ENCODE results near the gene ZBED2.
"Not testable (repeated sequence)": the region's sequence is repeated elsewhere in the genome, so short reads cannot be mapped to it uniquely, and the experiment has no call there.

Gene ZBED2

GRCh38 chr3:111577798-111578685 is 17.1 kb downstream of the ZBED2 start:
- FAIRE-seq (peak; percentile 90), DNase-seq (ENCODE audit: extremely low spot score, insufficient read length, low read depth) (no peak)

GRCh38 chr3:111577113-111577512 is 18.0 kb downstream of the ZBED2 start:
- FAIRE-seq (no peak), DNase-seq (ENCODE audit: extremely low spot score, insufficient read length, low read depth) (no peak)

DNA sequence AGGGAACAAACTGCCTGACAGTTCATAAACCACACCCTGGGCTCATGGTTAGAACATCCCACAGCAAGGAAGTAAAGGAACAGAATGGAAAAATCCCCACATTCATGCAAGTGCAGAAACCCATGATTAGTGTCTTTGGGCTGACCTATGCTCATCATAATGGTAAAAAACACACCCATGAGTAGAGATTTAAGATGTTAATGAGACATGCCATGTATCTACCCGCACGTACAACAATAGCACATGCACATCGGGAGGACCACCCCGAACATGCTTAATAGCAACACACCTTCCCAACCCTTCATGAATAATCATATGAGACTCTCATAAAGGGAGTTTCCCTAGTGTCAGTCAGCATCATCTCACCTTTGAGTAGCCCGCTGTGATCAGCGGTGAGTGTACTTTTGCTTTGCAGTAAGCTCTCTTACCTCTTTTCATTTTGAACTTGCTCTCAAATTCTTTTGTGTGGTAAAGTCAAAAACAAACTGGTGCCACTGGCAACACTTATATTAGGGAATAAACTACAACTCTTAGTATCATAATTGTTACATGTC is 23.2 kb downstream of the ZBED2 start:
- no peak for FAIRE-seq
- DNase-seq (ENCODE audit: extremely low spot score, insufficient read length, low read depth) = no peak

GRCh38 chr3:111571282-111571681 is 23.9 kb downstream of the ZBED2 start:
- FAIRE-seq (no peak), DNase-seq (ENCODE audit: extremely low spot score, insufficient read length, low read depth) (no peak)

DNA sequence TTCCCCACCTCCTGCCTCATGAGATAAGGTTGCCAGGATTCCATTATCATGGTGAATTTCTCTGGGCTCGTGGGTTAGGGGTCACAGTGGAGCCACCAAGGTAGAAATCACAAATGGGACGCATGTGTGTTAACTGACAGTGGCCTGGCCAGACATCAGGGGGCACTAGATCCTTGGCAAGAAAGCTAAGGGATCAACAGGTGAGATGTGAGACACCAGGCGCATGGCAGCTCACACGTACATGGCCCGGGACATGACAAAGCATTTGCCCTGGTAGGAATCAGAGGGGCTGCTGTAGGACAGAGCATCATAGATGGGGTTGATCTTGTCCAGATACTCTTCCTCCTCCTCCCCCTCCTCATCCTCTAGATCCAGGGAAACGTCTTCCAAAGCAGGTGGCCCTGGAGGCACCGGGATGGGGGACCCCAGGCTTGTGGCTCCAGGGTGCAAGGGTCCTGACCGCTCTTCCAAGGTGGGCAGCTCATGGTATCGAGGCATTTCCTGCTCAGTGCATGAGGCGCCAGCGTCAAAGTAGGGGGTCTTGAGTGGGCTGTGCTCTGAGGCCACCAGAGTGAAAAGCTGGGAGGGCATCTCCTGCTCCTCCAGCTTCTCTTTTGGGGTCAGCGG is 24.6 kb downstream of the ZBED2 start:
- no peak for FAIRE-seq
- no peak for DNase-seq (ENCODE audit: extremely low spot score, insufficient read length, low read depth)

DNA sequence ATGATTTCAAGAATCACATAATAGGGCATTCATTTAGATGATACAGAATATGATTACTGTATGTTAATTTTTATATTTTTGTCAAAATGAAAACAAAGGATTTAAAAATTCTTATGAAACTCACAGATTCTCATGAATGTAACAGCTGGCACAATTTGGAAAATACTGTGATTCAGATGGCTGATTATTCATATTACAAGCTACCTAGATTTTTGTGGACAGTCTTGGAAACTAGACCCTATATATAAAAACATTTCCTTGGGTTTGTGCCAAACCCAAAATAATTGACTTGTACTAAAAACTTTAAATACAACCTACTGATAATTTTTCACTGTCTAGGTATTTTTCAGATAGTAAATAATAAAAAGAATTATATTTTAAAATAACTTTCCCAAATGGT is 26.2 kb downstream of the ZBED2 start:
- DNase-seq (ENCODE audit: extremely low spot score, insufficient read length, low read depth) = no peak
- no peak for FAIRE-seq

GRCh38 chr3:111568355-111568754 is 26.8 kb downstream of the ZBED2 start:
- no peak for DNase-seq (ENCODE audit: extremely low spot score, insufficient read length, low read depth)
- FAIRE-seq = no peak

DNA sequence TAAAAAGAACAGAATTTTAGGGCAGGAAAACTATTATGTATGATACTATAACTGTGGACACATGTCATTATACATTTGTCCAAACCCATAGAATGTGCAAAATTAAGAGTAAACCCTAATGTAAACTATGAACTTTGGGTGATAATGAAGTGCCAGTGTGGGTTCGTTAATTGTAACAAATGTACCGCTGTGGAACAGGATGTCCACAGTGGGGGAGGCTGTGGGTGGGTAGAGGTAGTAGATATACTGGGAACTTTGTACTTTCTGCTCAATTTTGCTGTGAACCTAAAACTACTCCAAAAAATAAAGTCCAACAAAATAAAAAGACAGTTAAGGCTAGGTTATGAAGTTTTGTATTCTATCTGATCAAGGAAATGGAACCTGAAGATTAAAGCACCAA is 28.3 kb downstream of the ZBED2 start:
- no peak for FAIRE-seq
- DNase-seq (ENCODE audit: extremely low spot score, insufficient read length, low read depth) = no peak

- FAIRE-seq; DNase-seq (ENCODE audit: extremely low spot score, insufficient read length, low read depth): not testable (repeated sequence)
These were observed 33.2 kb downstream of the ZBED2 start for GRCh38 chr3:111561902-111562301.

DNA sequence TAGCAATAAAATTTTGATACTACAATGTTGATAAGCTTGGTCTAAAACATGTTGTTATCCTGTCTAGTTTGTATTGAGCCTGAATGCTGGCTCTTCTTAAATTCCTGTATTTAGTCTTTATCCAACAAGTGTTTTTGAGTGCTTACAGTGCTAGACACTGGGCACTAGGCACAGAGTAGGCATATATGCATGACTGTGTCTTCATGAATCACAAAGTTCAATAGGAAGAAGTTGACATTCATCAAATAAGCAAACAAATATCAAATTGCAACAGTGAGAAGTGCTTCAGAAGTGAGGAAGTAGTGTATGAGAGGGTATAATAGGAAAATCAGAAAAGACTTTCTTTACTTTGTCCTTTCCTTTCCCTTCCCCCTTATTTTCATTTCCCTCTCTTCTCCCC is 46.4 kb downstream of the ZBED2 start:
- FAIRE-seq = peak; percentile 26
- DNase-seq (ENCODE audit: extremely low spot score, insufficient read length, low read depth) = no peak

GRCh38 chr3:111548092-111548491 is 47.1 kb downstream of the ZBED2 start:
- DNase-seq (ENCODE audit: extremely low spot score, insufficient read length, low read depth) (no peak), FAIRE-seq (peak; percentile 96)

DNA sequence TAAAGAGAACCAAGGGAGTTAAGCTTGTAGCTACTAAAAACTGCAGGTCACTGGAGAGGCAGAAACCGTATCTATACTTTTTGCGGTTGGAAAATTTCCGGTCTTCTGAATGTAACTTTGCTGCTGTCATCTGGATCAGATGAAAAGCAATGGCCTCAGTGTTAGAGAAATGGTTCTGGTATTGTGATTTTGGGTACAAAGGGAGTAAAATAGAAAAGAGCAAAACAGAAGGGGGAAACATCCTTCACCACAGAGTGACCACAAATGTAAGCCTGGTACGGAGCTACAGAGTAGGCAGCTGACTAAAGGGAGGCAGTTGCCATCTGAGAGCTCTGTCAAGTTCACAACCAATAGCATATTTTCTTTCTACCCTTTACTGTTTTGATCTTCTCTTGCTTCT is 47.5 kb downstream of the ZBED2 start:
- no peak for DNase-seq (ENCODE audit: extremely low spot score, insufficient read length, low read depth)
- FAIRE-seq = no peak

GRCh38 chr3:111545349-111545748 is 49.8 kb downstream of the ZBED2 start:
- FAIRE-seq (no peak), DNase-seq (ENCODE audit: extremely low spot score, insufficient read length, low read depth) (no peak)

All from GM18507 (cell line).